ENCODE results near the gene COPE. TPM values are rescaled to one million over a fixed set of nuclear protein-coding genes. Genes with fewer than 3 reads are reported as not detected.
"Not testable (repeated sequence)": the region's sequence is repeated elsewhere in the genome, so short reads cannot be mapped to it uniquely, and the experiment has no call there.

COPE gene
- total RNA-seq, 1 donor from 2014 or later: 171 TPM

- H3K9me3 Mint-ChIP-seq: no peaks in the 10 kb centered on the region
- no peaks in the 10 kb centered on the region for H3K4me1 Mint-ChIP-seq (ENCODE audit: unreplicated experiment)
- peaks cover 24% of the 10 kb centered on the region for H3K27me3 Mint-ChIP-seq
- no peak overlapping the region for H3K4me3 Mint-ChIP-seq
- DNase-seq (ENCODE audit: extremely low spot score, unreplicated experiment): no peak
- no peaks in the 10 kb centered on the region for H3K36me3 Mint-ChIP-seq
- TF ChIP-seq CTCF (conservative IDR thresholded peaks at IDR 0.05): no peak
- no peak overlapping the region for H3K27ac Mint-ChIP-seq
These were observed 41.2 kb upstream of the COPE start for GRCh38 chr19:18960370-18960769.

- Mint-ChIP-seq H3K27ac (no peak overlapping the region), H3K9me3 (no peaks in the 10 kb centered on the region), H3K27me3 (peaks cover 8% of the 10 kb centered on the region), H3K4me1 (ENCODE audit: unreplicated experiment) (no peaks in the 10 kb centered on the region), H3K4me3 (no peak overlapping the region), H3K36me3 (no peaks in the 10 kb centered on the region)
- DNase-seq (ENCODE audit: extremely low spot score, unreplicated experiment): no peak
- TF ChIP-seq CTCF (conservative IDR thresholded peaks at IDR 0.05): no peak
These were observed 35.9 kb upstream of the COPE start for GRCh38 chr19:18955042-18955441.

GRCh38 chr19:18954094-18954493, 34.9 kb upstream of the COPE start:
- Mint-ChIP-seq H3K27me3 (peaks cover 8% of the 10 kb centered on the region), H3K4me1 (ENCODE audit: unreplicated experiment) (no peaks in the 10 kb centered on the region), H3K4me3 (no peak overlapping the region), H3K36me3 (no peaks in the 10 kb centered on the region), H3K27ac (no peak overlapping the region), H3K9me3 (no peaks in the 10 kb centered on the region)
- no peak for DNase-seq (ENCODE audit: extremely low spot score, unreplicated experiment)
- TF ChIP-seq CTCF (conservative IDR thresholded peaks at IDR 0.05): no peak

GRCh38 chr19:18952364-18953003, 33.3 kb upstream of the COPE start:
- H3K9me3 Mint-ChIP-seq, H3K27me3 Mint-ChIP-seq, H3K27ac Mint-ChIP-seq: not testable (repeated sequence)

GRCh38 chr19:18951721-18952281, 32.6 kb upstream of the COPE start:
- no peaks in the 10 kb centered on the region for H3K36me3 Mint-ChIP-seq
- TF ChIP-seq CTCF (conservative IDR thresholded peaks at IDR 0.05): no peak
- no peak for DNase-seq (ENCODE audit: extremely low spot score, unreplicated experiment)
- peak overlapping the region; percentile 71 for H3K27ac Mint-ChIP-seq
- H3K4me3 Mint-ChIP-seq: no peak overlapping the region
- H3K4me1 Mint-ChIP-seq (ENCODE audit: unreplicated experiment): no peaks in the 10 kb centered on the region
- H3K27me3 Mint-ChIP-seq: peaks cover 4% of the 10 kb centered on the region
- no peaks in the 10 kb centered on the region for H3K9me3 Mint-ChIP-seq

More at GRCh38 chr19:18952364-18953003, 33.3 kb upstream of the COPE start:
- H3K4me3 Mint-ChIP-seq; H3K4me1 Mint-ChIP-seq (ENCODE audit: unreplicated experiment); DNase-seq (ENCODE audit: extremely low spot score, unreplicated experiment); H3K36me3 Mint-ChIP-seq: not testable (repeated sequence)

- no peak for TF ChIP-seq CTCF (conservative IDR thresholded peaks at IDR 0.05)
- Mint-ChIP-seq H3K27ac (no peak overlapping the region), H3K27me3 (peaks cover 8% of the 10 kb centered on the region), H3K4me3 (no peak overlapping the region), H3K36me3 (no peaks in the 10 kb centered on the region), H3K9me3 (no peaks in the 10 kb centered on the region), H3K4me1 (ENCODE audit: unreplicated experiment) (no peaks in the 10 kb centered on the region)
- no peak for DNase-seq (ENCODE audit: extremely low spot score, unreplicated experiment)
These were observed 30.7 kb upstream of the COPE start for GRCh38 chr19:18949858-18950257.
